AG09319 (cell line): ENCODE results near the gene PACSIN3.

Source experiments
- DNase-seq: peaks from one replicate; pipeline ENCODE4 v3.0.0-alpha.2; 2010; ENCODE audit warnings: low read depth; ENCODE audit errors: extremely low read depth
- CTCF ChIP-seq: IDR thresholded peaks from 2 replicates; pipeline ENCODE4 v1.5.1; 2011; ENCODE audit warnings: low read depth, mild to moderate bottlenecking, inconsistent platforms, low read length, moderate library complexity

The PACSIN3 gene

GRCh38 chr11:47178316-47178715, 7.9 kb downstream of the PACSIN3 start:
- no peak for DNase-seq
- TF ChIP-seq CTCF = no peak

- no peak for TF ChIP-seq CTCF
These were observed 8.4 kb downstream of the PACSIN3 start for GRCh38 chr11:47177846-47178245.

GRCh38 chr11:47177229-47177845, 8.9 kb downstream of the PACSIN3 start:
- peak; percentile 62 for DNase-seq
- peak; percentile 64 for TF ChIP-seq CTCF

More at GRCh38 chr11:47177846-47178245, 8.4 kb downstream of the PACSIN3 start:
- DNase-seq = no peak

GRCh38 chr11:47176328-47177228, 9.7 kb downstream of the PACSIN3 start, which contains the start of gene ARFGAP2:
Gene ARFGAP2 (minus strand): TSS chr11:47176879. CDS start chr11:47176853, 26 bp downstream.
- no peak for TF ChIP-seq CTCF
- peak; percentile 88 for DNase-seq

- TF ChIP-seq CTCF = no peak
- no peak for DNase-seq
These were observed 10.4 kb downstream of the PACSIN3 start for GRCh38 chr11:47175746-47176327.

- no peak for DNase-seq
- no peak for TF ChIP-seq CTCF
These were observed 13.4 kb downstream of the PACSIN3 start for GRCh38 chr11:47172740-47173336.
